ENCODE measurements around the gene LRRC8B.
"Not testable (repeated sequence)": the region's sequence is repeated elsewhere in the genome, so short reads cannot be mapped to it uniquely, and the experiment has no call there.

Gene LRRC8B

DNA sequence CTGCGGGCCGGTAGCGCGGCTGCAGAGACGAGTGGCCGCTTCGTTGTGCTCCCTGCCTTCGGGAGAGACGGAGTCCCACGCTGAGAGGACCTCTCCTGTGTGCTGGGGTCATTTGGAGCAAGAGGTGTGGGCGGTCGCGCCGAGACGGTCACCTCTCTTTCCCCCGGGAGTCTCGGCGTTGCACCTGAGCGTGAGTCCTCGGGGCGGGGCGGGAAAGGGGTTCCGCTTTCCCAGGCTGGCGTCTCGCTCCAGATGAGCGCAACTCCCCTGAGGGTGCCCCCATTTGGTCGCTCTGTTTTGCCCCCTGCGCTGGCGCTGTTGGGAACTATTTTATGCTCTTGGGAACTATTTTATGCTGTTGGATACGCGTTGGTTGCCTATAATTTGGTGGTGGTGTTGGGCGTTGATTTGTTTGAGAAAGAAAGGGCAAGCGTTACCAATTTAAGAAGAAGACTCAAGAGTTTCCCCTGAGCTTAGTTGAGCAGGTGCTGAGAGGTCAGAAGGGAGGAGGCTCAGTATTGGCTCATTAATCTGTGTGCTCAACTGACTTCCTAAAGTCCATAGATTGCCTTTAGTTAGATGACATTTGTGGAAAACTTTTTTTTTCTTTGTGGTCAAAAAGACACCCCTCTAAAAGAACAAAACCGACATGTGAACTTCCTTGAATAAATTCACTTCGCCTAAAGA is 683 bp downstream of the LRRC8B start:
- DNase-seq, result peak; percentile 31

DNA sequence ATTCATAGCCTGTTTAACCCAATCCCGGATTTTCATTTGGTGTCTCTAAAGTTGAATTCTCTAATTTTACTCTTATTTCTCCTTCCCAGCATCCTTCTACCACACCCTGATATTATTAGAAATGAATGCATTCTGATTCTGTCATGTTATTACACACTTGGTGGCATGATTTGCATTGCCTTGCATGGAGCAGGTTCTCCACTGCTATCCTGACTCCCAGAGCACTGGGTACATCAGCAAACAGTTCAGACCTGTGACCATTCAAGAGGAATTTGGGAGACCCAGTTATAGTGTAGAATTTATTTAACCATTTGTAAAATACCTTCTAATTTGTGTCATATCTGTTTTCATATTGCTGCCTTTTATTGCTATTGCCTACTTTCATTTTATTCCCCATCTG is 2.6 kb downstream of the LRRC8B start:
- DNase-seq, result no peak

DNA sequence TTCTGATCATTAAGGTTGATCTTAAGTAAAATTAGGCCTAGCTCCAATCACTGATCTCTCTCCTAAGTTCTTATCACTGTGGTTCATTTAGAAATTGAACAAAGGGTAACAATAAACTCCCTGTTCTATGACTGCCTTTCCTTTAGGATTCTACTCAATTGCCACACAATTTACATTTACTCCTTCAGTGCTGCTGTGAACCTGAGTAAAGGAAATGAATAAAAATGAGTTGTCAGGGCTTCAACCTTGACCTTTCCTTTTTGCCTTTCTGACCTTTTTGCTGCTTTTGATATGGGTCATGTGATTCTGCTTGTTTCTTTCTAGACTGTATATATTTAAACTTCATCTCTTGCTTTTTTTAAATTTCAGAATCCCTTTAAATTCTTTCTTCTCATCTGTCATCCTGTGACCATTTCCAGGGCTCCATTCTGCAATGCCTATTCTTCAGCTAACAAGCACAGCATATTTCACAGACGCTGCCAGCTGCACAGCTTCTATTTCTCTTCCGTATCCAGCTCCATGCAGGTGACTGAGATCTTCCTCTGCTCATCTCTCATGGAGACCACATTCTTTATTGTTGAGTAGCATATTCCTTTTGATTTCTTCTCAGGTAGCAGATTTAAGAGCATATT is 3.2 kb downstream of the LRRC8B start:
- no peak for DNase-seq

DNA sequence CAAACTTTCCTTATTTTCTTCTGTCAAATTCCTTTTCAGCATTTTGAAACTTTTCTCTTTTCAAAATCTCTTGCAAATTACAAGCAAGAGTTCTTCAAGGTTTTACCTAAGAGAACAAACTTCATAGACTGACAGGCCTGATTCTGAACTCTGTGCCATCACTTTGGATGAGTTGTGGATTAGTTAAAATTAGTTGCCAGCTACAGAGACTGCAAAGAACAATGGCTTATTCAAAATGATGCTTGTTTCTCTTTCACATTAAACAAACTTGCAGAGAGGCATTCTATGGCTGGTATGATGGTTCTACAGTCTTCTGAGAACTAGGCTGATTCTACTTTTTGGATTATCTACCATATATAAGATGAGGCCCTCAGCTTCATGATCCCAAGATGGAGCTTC is 3.8 kb downstream of the LRRC8B start:
- DNase-seq, result no peak

DNA sequence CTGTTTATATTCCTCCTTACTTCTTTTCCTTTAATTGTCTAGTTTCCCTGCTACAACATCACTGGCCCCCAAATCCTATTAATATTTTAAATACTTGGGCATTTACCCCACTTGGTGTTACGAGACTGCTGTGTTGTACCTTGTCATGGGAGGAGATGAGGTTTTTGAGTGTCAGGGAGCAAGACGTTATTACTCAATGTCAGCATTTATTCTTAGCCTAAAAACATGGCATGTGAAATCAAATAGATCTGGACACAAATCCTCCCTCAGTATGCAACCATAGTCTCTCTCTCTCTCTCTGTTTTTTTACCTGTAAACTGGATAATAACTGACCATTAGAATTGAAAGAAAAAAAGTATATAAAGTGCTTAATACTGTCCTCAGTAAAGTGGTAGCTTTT is 4.6 kb downstream of the LRRC8B start:
- peak; percentile 14 to 25 for DNase-seq

DNA sequence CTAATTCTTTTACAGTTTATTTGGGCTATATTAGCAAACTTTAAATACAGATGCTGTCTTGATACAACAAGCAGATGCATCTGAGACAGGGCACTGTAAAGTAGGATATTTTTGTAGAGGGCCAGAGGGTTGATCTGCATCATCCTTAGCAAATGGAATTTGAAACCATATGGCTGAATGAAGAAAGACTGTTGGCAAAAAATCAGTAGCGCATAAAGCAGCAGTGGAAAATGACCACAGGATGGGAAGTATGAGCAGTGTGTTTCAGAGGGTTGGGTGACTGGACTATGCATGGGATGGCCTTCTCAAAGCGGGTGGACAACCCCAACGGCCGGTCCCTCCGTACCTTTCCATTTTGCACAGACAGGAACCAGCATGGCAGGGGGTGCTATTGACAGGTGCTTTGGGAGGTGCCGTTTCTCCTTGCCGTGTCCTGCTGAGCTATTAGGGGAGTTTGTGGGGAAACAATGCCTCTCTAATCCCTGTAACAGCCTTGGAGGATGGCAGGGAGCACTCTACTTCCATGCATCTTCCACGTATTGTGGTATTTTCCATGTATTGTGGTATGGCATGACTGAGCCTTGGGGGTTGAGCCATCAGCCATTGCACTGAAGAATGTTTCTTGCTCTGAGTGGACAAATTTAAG is 5.9 kb downstream of the LRRC8B start:
- DNase-seq, result no peak

DNA sequence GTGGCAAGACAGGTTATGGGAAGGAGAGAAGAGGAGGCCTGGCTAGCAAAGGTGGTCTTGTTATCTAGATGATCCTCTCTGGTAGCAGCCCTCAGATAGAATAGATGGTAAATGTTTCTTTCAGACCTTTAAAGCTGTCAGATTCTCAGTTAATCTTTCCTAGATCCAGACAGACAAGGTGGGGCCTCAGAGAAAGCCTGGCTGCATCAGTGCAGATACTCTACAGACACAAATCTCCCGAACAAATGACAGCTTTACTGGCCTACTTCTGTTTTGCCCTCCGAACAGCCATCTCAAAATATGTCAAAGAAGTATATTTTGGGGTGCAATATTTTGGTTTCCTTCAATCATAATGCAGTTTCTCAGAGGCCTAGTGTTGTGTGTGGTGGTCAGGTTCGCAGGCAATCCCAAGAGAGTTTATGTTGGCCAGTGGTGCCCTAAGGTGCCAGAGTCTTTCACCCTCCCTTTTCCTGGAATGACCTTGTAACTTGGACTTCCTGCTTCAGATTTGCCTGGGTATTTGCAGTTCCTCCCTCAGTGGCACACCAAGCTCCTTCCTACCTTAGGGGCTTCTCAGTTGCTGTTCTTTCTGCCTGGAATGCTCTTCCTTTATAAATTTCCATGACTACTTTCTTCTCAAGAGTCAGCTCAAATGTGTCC is 7.0 kb downstream of the LRRC8B start:
- no peak for DNase-seq

DNA sequence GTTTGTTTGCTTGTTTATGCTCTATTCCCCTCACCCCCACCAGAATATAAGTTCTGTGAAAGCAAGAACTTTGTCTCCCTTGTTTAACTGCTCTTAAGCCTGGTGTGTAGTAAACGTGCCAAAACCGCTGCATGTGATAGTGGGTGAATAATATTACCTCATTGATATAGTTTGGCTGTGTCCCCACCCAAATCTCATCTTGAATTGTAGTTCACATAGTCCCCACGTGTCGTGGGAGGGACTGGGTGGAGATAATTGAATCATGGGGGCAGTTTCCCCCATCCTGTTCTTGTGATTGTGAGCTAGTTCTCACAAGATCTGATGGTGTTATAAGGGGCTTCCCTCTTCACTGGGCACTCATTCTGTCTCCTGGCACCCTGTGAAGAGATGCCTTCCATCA is 7.6 kb downstream of the LRRC8B start:
- no peak for DNase-seq

DNA sequence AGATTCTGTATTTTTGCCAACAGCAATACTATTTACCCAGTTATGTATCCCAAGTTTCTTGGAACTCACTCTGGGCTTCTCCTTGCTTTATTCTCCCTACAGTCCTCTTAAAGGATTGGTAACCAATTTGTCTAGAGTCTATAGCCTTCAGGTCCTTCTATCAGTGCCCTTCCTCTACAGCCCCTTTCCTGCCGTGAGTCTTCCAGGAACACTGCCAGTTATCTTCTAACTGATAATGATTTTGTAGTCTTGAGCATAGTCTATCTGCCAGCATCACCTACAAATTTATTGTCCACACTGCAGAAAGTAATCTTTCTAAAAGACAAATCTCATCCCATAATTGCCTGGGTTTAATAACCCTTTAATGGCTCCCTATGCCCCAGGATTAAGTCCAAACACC is 8.2 kb downstream of the LRRC8B start:
- no peak for DNase-seq

DNA sequence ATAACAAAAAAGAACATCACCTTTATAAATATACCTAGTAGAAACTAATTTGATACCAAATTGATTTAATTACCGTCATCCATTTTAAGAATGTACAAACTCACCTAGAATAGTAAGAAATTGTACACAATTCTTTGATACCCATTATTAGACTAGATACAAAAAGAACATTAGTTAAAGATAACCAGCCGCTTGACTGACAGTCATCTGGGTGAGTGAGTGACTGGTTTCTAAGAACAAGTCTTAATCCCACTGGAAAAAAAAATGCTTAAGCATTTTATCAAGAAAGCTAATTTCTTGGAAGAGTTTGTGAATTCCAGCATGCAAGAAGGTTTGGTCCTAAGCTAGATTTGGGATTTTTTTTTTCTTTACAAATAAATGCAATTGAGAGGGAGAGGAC is 10.9 kb downstream of the LRRC8B start:
- no peak for DNase-seq

DNA sequence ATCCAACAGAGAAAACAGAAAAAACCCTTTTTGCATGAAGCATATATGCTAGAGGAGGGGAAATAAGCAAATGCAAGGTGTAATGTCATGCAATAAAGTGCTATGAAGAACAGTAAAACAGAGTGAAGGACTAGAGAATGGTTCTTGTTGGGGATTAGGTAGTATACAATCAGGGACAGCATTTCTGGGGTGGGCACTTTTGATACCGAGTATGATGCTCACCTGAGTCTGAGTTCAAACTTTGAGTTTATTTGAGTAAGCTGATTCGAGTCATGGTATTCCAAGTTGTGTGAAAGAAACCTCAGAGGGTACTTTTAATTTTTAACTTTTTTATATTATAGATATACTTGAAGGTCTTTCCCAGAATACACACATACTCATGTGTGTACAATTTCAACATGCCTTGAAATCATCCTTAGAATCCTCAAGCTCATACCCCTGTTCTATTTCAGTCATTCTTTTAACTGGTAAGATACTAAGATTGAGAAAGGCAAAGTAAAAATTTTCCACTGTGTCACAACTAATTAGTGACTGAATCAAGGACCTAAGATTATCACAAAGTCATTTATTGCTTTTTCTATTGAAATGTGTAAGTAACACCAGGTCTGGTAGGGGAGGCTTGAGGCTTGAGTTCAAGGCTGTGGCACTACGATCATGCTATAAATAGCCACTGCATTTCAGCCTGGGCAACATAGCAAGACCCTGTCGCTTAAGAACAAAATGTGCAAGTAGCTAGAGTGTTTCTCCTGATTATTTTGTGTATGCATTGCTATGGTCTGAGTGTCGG is 12.1 kb downstream of the LRRC8B start:
- DNase-seq, result no peak

DNA sequence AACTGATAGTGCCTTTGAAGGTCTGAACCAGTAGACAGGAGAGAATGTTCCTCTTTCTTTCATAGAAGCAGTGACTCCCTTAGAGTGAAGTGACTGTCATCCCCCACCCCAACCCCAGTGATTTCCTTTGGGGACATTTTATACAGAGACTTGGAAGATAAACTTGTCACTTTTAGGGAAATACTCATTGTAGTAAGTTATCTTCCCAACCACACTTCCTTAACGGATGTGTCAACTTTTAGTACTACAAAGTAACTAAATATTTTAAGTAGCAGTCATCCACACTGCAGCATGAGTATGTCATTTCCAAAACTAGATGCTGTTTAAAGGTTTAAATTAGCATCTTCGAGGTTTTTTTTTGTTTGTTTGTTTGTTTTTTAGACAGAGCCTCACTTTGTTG is 13.7 kb downstream of the LRRC8B start:
- peak; percentile 32 to 42 for DNase-seq

DNA sequence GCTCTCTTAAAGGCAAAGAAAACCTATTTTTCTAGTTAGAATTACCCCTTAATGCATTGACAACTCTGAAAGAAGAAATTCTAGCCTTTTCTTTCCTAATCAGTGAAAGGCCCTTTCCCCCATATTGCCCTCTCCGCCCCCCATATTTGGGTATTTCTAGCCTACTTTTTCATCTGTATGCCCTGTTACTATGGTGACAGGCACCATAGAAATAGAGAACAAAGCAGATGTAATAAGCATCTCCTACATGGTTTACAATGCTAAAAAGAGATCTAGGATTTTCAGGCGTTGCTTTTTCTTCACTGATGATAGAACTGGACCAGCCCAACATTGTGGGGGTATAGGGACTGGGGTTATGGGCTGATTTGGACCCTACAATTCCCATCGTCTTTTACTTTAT is 14.5 kb downstream of the LRRC8B start:
- DNase-seq, result no peak

DNA sequence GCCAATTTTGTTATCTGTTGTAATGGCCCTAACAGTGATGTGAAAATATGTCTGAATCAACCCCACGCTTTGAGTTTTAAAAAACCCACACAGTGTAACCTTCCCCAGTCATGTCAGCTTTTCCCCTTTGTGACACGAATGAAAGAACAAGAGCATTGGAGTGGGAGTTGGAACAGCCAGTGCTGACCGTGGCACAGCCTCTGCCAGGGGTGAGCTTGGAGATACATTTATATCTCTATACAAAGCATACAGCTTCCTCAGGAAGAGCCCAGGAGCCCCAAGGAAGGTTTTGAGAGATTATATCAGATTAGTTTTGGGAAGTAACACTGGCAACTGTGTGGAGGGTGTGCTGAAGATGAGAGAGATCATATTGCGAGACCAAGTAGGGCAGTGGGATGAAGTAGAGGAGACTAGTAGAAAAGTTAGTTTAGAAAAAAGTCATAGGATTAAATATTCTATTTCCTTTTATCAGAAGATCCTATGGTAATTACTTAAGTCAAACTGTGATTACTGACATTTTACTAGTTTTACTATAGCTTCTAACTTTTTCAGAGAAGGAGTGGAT is 15.9 kb downstream of the LRRC8B start:
- DNase-seq, result no peak

DNA sequence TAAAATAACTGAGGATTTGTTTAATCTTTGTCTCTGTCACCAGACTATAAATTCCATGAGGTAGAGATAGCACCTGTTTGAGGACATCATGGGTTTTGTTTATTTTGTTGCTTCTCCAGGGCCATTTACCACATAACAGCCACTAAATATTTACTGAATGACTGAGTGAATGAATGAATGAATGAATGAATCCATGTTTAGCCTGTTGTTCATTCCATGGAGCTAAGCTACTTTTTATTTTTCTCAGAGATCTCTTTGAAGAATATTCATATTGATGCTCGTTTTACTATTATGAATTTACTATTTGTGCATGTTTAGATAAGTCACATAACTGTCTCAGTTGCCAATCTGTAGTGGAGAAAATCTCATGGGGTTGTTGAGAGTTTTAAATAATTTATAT is 17.7 kb downstream of the LRRC8B start:
- DNase-seq, result no peak

DNA sequence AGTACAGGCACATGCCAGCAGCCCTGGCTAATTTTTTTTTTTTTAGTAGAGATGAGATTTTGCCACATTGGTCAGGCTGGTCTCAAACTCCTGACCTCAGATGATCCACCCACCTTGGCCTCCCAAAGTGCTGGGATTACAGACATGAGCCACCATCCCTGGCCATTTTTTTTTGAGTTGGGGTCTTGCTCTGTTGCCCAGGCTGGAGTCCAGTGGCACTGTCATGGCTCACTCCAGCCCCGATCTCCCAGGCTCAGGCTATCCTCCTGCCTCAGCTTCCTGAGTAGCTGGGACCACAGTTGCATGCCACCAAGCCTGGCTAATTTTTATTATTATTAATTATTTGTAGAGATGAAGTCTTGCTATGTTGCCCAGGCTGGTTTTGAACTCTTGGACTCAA is 19.0 kb downstream of the LRRC8B start:
- not testable (repeated sequence) for DNase-seq

DNA sequence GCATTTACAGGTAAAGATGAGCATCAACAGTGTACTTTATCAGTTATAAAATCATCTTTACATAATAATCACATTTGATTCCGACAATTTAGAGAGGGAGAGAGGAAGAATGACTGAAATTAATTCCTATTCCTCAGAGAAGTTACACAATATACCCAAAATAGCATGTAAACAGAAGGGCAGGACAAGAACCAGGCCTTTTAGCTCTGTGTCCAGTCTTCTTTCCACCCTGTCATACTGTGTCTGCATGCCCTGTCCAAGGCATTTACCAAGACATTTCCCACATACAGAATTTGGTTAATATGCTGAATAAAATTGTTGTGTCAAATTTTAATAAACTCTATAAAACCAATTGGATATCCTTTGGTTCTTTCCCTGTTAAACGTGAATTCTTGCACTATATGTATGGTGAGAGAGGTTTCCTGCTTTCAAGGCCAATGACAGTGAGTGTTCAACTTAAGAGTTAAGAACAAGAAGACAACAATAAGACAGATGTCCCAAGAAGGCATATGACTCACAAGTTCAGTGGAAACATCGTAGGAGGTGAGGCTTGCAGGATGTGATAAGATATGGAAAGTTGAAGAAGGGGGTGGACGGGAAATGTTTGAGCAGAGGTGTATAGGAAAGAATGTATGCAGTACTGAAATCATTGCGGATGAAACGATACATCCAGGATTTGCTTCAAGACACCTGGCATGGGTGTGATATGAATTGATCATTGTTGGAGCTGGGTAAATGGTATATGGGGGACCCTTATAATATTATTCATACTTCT is 20.8 kb downstream of the LRRC8B start:
- no peak for DNase-seq

DNA sequence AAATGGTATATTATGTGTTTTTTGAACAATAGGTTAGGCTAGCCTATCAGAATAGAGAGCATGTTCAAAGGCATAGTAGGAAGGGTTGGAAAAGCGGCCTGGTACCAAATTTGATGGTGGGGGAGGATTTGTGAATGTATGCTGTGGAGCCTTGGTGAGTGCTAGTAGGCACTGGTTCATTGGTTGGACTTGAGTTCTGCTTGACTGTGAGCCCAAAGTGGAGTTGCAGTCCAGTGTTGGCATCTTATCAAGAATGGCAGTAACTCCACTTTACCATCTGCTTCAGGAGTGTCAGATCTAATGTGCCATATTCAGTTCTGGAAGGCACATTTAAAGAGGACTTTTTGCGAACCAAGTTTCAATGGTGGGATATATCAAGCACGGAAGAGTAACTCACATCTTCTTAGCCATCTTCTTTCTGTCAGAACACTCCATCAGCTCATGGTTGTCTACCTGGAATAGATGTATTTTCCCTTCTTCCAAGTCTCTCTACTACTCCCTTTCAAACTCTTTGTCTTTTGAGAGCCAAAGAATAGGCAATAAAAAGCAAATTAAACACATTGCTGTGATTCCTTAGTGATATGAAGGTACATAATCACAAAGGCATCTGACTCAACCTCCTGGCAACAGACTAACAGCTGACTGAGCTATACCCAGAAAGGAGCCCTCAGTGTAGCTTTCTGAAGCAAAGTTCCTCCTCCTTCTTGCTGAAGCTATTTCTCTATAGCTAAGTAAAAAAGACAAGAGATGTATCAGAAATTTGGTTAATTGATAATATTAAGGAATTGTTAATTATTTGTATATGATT is 21.7 kb downstream of the LRRC8B start:
- DNase-seq, result no peak

DNA sequence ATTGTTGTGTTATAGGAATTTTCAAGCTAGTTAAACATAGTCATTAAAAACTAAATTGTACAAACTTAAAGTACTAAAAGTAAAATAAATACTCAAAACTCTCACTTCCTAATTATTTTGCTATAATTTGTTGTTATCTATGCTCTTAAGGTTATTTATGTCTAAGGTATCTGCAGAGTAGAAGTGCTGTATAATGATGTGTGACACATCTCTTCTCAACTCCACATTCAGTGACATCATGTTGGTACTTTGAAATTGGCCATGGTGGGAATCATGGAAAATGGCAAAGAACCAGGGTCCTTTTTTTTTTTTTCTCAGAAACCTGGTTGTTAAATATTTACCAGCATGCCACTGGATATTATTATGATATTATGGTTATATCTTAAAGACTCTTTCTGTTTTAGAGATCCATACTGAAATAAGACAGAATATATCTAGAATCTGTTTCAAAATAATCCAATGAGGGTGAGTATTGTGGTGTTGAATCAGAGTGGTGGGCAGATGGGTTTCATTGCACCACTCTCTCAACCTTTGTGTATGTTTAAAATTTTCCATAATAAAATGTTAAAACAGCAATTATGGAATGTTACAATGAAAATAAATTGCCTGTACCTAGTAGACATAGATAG is 22.4 kb downstream of the LRRC8B start:
- no peak for DNase-seq

DNA sequence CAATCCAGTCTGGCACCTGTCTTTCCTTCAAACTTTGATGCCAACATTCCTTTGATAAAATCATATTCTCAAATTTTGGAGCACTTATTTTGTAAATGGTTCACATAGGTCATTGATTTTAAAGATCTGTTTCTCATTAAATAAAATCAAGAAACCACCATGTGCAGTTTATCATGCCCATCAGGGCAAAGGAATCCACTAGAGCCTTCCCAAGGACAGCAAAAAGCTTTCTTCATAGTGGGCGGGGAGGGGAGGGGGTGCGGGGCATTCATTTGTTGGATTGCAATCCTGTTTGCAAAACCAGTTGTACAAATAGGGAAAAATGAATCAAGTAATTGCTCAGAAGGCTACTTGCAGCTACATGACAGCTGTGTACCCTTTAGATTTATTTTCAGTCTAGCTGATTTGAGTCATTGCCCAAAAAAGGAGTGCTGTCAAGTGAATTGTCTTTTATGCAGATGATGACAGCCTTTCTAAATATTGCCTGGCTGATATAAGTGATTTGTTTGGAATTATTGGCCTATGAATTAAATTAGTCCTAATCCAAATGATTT is 23.0 kb downstream of the LRRC8B start:
- DNase-seq, result no peak
